GM23338 (cell line): Measurements from ENCODE around the gene PTPRN2.

Experiments
- EZH2 ChIP-seq: fragments of 200-600 bp; sonication (generic); IDR thresholded peaks from one replicate; pipeline ENCODE4 v1.8.0; 2017; ENCODE audit warnings: antibody characterized with exemption, mild to moderate bottlenecking, low read depth; ENCODE audit not compliant: unreplicated experiment
- EZH2phosphoT487 ChIP-seq: fragments of 200-600 bp; sonication (generic); IDR thresholded peaks from one replicate; pipeline ENCODE4 v1.8.1; 2018; ENCODE audit warnings: antibody characterized with exemption; ENCODE audit not compliant: unreplicated experiment
- NANOG ChIP-seq: IDR thresholded peaks from 2 replicates; pipeline ENCODE4 v1.6.1; 2016; ENCODE audit warnings: antibody characterized with exemption, borderline replicate concordance
- POLR2AphosphoS5 ChIP-seq: IDR thresholded peaks from 2 replicates; pipeline ENCODE4 v1.6.1; 2016; ENCODE audit warnings: antibody characterized with exemption, low read depth
- STAT1 ChIP-seq: IDR thresholded peaks from one replicate; pipeline ENCODE4 v1.6.1; 2016; ENCODE audit warnings: antibody characterized with exemption; ENCODE audit not compliant: unreplicated experiment
- TF ChIP-seq, protein P1 (sequence below), 2 experiments: fragments of 200-600 bp in 1 of 2; sonication (generic) in 1 of 2; conservative IDR thresholded peaks; 2 replicates each; pipeline versions ENCODE4 v1.5.1 to v1.6.1; 2016 to 2017; ENCODE audit warnings: antibody characterized with exemption in 2 of 2, low read depth in 2 of 2, mild to moderate bottlenecking in 2 of 2, moderate library complexity in 1 of 2
- TF ChIP-seq, protein P2 (sequence below): IDR thresholded peaks from one replicate; pipeline ENCODE4 v1.6.1; 2018; ENCODE audit warnings: antibody characterized with exemption; ENCODE audit not compliant: unreplicated experiment

DNA sequence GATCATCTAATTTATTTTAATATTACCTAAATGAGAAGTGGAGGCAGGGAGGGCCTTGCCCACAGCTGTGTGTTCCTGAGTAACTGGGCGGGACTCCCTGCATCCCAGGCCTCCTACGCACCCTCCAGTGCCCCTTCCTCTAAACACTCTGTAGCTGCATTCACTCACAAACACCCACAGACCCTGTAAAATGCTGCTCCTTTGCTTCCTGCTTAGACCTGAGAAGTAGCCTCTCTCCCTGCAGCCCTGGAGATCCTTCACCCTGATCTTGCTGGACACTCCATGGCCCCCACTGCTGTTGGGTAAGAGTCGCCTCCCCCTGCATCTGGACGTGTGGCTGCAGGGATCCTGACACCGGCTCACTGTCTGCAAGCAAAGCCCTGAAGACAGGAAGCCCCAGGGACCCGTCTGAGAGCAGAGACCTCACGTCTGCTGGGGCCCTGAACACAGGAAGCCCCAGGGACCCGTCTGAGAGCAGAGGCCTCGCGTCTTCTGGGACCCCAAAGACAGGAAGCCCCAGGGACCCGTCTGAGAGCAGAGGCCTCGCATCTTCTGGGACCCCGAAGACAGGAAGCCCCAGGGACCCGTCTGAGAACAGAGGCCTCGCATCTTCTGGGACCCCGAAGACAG, 661.0 kb downstream of the PTPRN2 start:
- TF ChIP-seq, protein P1, sequence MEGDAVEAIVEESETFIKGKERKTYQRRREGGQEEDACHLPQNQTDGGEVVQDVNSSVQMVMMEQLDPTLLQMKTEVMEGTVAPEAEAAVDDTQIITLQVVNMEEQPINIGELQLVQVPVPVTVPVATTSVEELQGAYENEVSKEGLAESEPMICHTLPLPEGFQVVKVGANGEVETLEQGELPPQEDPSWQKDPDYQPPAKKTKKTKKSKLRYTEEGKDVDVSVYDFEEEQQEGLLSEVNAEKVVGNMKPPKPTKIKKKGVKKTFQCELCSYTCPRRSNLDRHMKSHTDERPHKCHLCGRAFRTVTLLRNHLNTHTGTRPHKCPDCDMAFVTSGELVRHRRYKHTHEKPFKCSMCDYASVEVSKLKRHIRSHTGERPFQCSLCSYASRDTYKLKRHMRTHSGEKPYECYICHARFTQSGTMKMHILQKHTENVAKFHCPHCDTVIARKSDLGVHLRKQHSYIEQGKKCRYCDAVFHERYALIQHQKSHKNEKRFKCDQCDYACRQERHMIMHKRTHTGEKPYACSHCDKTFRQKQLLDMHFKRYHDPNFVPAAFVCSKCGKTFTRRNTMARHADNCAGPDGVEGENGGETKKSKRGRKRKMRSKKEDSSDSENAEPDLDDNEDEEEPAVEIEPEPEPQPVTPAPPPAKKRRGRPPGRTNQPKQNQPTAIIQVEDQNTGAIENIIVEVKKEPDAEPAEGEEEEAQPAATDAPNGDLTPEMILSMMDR (conservative IDR thresholded peaks at IDR 0.05; ENCODE audit: low read depth in 2 of 2): no peak
- TF ChIP-seq STAT1: no peak
- TF ChIP-seq, protein P2, sequence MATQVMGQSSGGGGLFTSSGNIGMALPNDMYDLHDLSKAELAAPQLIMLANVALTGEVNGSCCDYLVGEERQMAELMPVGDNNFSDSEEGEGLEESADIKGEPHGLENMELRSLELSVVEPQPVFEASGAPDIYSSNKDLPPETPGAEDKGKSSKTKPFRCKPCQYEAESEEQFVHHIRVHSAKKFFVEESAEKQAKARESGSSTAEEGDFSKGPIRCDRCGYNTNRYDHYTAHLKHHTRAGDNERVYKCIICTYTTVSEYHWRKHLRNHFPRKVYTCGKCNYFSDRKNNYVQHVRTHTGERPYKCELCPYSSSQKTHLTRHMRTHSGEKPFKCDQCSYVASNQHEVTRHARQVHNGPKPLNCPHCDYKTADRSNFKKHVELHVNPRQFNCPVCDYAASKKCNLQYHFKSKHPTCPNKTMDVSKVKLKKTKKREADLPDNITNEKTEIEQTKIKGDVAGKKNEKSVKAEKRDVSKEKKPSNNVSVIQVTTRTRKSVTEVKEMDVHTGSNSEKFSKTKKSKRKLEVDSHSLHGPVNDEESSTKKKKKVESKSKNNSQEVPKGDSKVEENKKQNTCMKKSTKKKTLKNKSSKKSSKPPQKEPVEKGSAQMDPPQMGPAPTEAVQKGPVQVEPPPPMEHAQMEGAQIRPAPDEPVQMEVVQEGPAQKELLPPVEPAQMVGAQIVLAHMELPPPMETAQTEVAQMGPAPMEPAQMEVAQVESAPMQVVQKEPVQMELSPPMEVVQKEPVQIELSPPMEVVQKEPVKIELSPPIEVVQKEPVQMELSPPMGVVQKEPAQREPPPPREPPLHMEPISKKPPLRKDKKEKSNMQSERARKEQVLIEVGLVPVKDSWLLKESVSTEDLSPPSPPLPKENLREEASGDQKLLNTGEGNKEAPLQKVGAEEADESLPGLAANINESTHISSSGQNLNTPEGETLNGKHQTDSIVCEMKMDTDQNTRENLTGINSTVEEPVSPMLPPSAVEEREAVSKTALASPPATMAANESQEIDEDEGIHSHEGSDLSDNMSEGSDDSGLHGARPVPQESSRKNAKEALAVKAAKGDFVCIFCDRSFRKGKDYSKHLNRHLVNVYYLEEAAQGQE: no peak
- no peak for TF ChIP-seq POLR2AphosphoS5
- TF ChIP-seq EZH2phosphoT487: no peak
- no peak for TF ChIP-seq EZH2
- no peak for TF ChIP-seq NANOG
